ENCODE results near the gene CDSN. TPM values are rescaled to one million over a fixed set of nuclear protein-coding genes. Genes with fewer than 3 reads are reported as not detected.

Gene CDSN
- total and polyA plus RNA-seq, 2 donors (not counting 1 experiment from before 2014, with no cell fraction given) = not detected

DNA sequence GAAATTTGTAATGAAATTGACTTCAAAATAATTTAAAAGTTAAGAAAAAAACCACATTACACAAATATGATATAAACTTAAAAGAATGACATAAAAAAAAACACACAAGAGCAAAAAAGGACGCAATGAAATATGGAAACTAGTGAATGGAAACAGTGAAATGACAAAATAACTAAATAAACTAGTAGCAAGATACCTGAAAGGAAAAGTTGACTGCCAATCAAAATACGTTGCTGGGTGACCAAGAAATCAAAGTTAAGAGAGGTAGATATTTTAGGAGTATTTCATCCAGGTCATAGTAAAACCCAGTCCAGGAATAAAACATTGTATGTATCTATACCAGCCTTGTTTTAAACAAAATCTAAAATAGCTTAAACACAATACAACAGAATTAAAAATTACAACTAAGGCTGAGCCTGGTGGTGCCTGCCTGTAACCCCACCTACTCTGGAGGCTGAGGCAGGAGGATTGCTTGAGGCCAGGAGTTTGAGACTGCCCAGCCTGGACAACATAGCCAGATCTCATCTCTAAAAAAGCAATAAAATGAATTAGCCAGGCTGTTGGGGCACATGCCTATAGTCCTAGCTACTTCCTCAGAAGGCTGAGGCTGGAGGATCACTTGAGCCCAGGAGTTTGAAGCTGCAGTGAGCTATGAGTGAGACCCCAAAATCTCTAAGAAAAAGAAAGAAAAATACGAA is 29.8 kb downstream of the CDSN start:
- Histone ChIP-seq H2AFZ (ENCODE audit: insufficient read depth, low read depth, low read length, poor library complexity, severe bottlenecking) (no peak overlapping the region), H3K4me3 (ENCODE audit: control extremely low read depth in 1 of 5, extremely low read depth in 1 of 5, insufficient read depth in 1 of 5, low read depth in 2 of 5, low read length in 4 of 5) (no peak overlapping the region), H3K36me3 (replicated peaks in 1 of 2; ENCODE audit: control extremely low read depth in 1 of 2, control insufficient read depth in 1 of 2, extremely low read depth in 1 of 2, insufficient read depth in 2 of 2, low read length in 1 of 2) (no peaks in the 10 kb centered on the region), H3K79me2 (ENCODE audit: control insufficient read depth, insufficient read depth, low read length) (no peaks in the 10 kb centered on the region), H3K27me3 (replicated peaks in 1 of 4; ENCODE audit: control extremely low read depth in 1 of 4, control insufficient read depth in 3 of 4, insufficient read depth in 4 of 4, low read length in 3 of 4) (no peaks in the 10 kb centered on the region), H3K9ac (ENCODE audit: low read length) (no peak overlapping the region), H3K4me1 (ENCODE audit: control insufficient read depth in 2 of 2, insufficient read depth in 2 of 2, low read length in 2 of 2) (peaks cover 13 to 16% of the 10 kb centered on the region in 2 donors), H3K4me2 (replicated peaks; ENCODE audit: low read depth, low read length, poor library complexity, severe bottlenecking) (no peak overlapping the region), H4K20me1 (ENCODE audit: control insufficient read depth, insufficient read depth, low read length, poor library complexity, severe bottlenecking) (no peaks in the 10 kb centered on the region), H3K9me3 (ENCODE audit: control extremely low read depth in 1 of 3, control insufficient read depth in 2 of 3, insufficient read depth in 1 of 3, low read length in 2 of 3) (no peaks in the 10 kb centered on the region), H3K27ac (ENCODE audit: low read length in 2 of 2) (no peak overlapping the region)
- ChIA-PET CTCF (interaction anchor here (1.0 to 7.2 kb wide), 7 partner anchors 9 to 360 kb away, joined by 3 to 237 read pairs (median 3); no protein-coding TSS in a partner anchor), POLR2A (no interaction called here)
- peaks cover 15% of the 10 kb centered on the region for H3K27me3 Mint-ChIP-seq
- H3K4me3 Mint-ChIP-seq = no peak overlapping the region
- peaks cover 16% of the 10 kb centered on the region for H3K4me1 Mint-ChIP-seq
- TF ChIP-seq EZH2 (IDR thresholded peaks at IDR 0.05; ENCODE audit: borderline replicate concordance, insufficient read depth, low read depth, low read length, poor library complexity, severe bottlenecking) = no peak
- no peak for TF ChIP-seq CTCF (IDR thresholded peaks at IDR 0.05)
- intact Hi-C loops (cut with micrococcal nuclease) = no loop called here
- no peaks in the 10 kb centered on the region for H3K9me3 Mint-ChIP-seq (ENCODE audit: insufficient read depth)
- DNase-seq = no peak
- WGBS (ENCODE audit: insufficient coverage) = no CpG with 5 or more reads among the region's 3 CpGs
- ATAC-seq (ENCODE audit: low read depth) = no peak
- H3K27ac Mint-ChIP-seq = no peak overlapping the region

GRCh38 chr6:31087494-31088089 is 32.7 kb downstream of the CDSN start:
- no peaks in the 10 kb centered on the region for H3K4me1 Mint-ChIP-seq
- no peaks in the 10 kb centered on the region for H3K4me1 ChIP-seq (ENCODE audit: control insufficient read depth in 2 of 2, insufficient read depth in 2 of 2, low read length in 2 of 2)
- H3K27me3 ChIP-seq (replicated peaks in 1 of 4; ENCODE audit: control extremely low read depth in 1 of 4, control insufficient read depth in 3 of 4, insufficient read depth in 4 of 4, low read length in 3 of 4) = no peaks in the 10 kb centered on the region
- H3K4me3 Mint-ChIP-seq = no peak overlapping the region
- ATAC-seq (ENCODE audit: low read depth) (peak; percentile 95), DNase-seq (peak; percentile 89)
- 0% methylated on average over 4 of the region's 14 CpGs for WGBS (ENCODE audit: insufficient coverage)
- H3K9me3 ChIP-seq (ENCODE audit: control extremely low read depth in 1 of 3, control insufficient read depth in 2 of 3, insufficient read depth in 1 of 3, low read length in 2 of 3) = no peaks in the 10 kb centered on the region
- POLR2A ChIA-PET = no interaction called here
- CTCF ChIA-PET = interaction anchor here (0.6 to 7.2 kb wide), 48 partner anchors 8 to 986 kb away, joined by 3 to 237 read pairs (median 3); partner anchors contain the start of genes GTF2H4 and VARS2
- H3K4me2 ChIP-seq (replicated peaks; ENCODE audit: low read depth, low read length, poor library complexity, severe bottlenecking) = no peak overlapping the region
- H3K9ac ChIP-seq (ENCODE audit: low read length) = no peak overlapping the region
- intact Hi-C loops (cut with micrococcal nuclease) = loop anchor here (1.0 to 10.0 kb wide), 5 partner anchors 173 to 603 kb away; partner anchors contain the start of genes HLA-E, IER3 and VARS2
- no peak overlapping the region for H3K4me3 ChIP-seq (ENCODE audit: control extremely low read depth in 1 of 5, extremely low read depth in 1 of 5, insufficient read depth in 1 of 5, low read depth in 2 of 5, low read length in 4 of 5)
- H3K36me3 ChIP-seq (replicated peaks in 1 of 2; ENCODE audit: control extremely low read depth in 1 of 2, control insufficient read depth in 1 of 2, extremely low read depth in 1 of 2, insufficient read depth in 2 of 2, low read length in 1 of 2) = no peaks in the 10 kb centered on the region
- H3K27ac Mint-ChIP-seq = no peak overlapping the region
- no peaks in the 10 kb centered on the region for H3K79me2 ChIP-seq (ENCODE audit: control insufficient read depth, insufficient read depth, low read length)
- TF ChIP-seq CTCF (IDR thresholded peaks at IDR 0.05) (peak; percentile 84), EZH2 (IDR thresholded peaks at IDR 0.05; ENCODE audit: borderline replicate concordance, insufficient read depth, low read depth, low read length, poor library complexity, severe bottlenecking) (no peak)
- H4K20me1 ChIP-seq (ENCODE audit: control insufficient read depth, insufficient read depth, low read length, poor library complexity, severe bottlenecking) = no peaks in the 10 kb centered on the region
- peaks cover 21% of the 10 kb centered on the region for H3K27me3 Mint-ChIP-seq
- H3K27ac ChIP-seq (ENCODE audit: low read length in 2 of 2) = no peak overlapping the region
- H2AFZ ChIP-seq (ENCODE audit: insufficient read depth, low read depth, low read length, poor library complexity, severe bottlenecking) = no peak overlapping the region
- H3K9me3 Mint-ChIP-seq (ENCODE audit: insufficient read depth) = no peaks in the 10 kb centered on the region
